Activated effector memory CD4-positive, alpha-beta T cell treated with anti-CD3 and anti-CD28 coated beads, Interleukin-2, amount 50 U/mL, for 16 hours (primary cell): Measurements from ENCODE around the gene NFATC2.
"Not testable (repeated sequence)": the region's sequence is repeated elsewhere in the genome, so short reads cannot be mapped to it uniquely, and the experiment has no call there.

Experiments used
- DNase-seq: peaks from one replicate; pipeline ENCODE4 v3.0.0-alpha.2; 2020

The NFATC2 gene

DNA sequence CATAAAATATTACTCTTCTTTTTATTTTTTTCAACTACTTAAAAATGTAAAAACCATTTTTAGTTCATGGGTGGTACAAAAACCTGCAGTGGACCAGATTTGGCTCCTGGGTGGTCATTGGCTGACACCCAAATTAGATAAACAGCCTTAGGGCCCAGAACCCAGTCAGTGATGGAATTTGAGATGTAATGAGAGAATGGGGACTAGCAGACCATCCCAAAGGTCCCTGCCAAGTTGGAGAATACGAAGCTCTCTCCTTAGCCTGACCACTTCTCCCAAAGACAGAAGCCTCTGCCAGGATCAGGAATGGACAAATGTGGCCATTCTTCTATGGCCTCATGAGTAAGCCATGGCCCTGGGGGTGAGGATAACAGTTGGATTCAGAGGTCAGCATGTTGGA, 194.7 kb downstream of the NFATC2 start:
- no peak for DNase-seq

DNA sequence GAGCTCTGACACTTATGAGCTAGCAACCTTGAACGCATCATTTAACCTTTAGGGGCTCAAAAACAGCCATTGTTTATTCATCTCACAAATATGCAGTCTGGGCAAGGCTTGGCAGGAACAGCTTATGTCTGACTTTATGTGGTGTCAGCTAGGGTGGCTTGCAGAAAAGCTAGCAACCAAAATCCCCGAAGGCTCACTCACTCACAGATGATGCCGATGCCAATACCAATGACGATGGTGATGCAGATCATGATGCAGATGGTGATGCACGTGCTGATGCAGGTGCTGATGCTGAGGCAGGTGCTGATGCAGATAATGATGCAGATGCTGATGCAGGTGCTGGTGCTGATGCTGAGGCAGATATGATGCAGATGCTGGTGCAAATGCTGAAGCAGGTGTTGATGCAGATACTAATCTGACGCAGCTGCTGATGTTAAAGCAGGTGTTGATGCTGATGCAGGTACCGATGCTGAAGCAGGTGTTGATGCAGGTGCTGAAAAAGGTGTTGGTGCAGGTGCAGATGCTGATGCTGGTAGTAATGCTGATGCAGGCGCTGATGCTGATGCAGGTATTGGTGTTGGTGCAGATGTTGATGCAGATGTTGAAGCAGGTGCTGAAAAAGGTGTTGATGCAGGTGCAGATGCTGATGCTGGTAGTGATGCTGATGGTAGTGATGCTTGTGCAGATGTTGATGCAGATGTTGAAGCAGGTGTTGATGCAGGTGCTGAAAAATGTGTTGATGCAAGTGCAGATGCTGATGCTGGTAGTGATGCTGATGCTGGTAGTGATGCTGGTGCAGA, 195.6 kb downstream of the NFATC2 start:
- no peak for DNase-seq

DNA sequence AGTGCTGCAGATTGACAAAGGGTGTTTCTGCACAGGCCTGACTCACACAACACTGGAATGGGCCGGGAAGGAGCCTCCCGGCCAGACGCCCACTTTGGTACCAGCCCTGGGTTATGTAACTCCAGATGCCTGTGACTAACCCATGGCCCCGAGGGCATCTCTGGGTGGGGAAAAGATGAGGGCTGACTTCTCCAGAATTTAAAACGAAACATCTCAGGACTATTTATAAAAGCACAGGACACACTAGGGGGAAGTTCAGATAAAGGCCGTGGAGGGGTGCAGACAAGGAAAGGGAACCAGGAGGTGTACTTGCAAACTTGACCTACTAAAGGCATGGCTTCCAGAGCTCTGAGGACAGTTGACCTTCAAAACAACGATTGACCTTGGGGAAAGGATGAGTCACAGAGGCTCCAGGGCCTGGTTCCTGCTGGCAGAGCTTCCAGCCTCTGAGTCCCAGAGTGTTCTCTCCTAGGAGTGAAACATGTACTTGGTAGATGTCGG, 196.9 kb downstream of the NFATC2 start:
- DNase-seq, result no peak

GRCh38 chr20:51343802-51344201, 198.7 kb downstream of the NFATC2 start:
- DNase-seq, result not testable (repeated sequence)

- DNase-seq, result no peak
These were observed 199.8 kb downstream of the NFATC2 start for GRCh38 chr20:51342510-51343236.

DNA sequence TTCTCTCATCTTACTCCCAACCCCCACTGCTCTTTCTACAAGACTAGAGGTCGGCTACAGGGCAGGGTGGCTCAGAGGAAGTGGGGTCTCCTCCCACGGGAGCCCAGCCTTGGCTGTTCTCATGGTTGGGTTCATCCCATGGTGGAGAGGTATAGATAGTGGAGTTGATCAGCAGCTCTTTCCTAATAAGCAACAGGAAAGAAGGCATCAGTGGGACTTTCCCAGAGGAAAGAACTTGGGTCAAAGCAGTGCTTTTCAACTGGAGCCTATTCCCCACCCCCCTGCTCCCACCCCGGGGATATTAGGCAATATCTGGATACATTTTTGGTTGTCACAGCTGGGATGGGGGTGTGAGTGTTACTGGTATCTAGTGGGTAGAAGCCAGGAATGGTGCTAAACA, 200.9 kb downstream of the NFATC2 start:
- DNase-seq, result no peak

DNA sequence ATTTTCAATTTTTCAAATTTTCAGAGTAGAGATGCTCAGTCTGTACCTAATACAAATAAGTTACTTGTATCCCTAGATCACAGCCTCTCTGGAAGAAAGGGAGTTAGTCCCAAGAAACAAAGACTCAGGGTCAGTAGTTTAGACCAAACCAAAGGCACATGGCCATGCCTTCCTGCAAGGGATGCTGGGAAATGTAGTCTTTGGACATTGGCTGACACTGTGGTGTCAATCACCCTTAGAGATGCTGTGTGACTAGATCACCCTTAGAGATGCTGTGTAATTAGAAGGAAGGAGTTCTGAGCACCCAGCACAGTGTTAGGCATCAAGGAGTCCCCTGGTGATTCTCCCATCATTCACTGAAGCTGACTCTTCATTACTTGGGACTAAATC, 202.1 kb downstream of the NFATC2 start:
- DNase-seq, result no peak

DNA sequence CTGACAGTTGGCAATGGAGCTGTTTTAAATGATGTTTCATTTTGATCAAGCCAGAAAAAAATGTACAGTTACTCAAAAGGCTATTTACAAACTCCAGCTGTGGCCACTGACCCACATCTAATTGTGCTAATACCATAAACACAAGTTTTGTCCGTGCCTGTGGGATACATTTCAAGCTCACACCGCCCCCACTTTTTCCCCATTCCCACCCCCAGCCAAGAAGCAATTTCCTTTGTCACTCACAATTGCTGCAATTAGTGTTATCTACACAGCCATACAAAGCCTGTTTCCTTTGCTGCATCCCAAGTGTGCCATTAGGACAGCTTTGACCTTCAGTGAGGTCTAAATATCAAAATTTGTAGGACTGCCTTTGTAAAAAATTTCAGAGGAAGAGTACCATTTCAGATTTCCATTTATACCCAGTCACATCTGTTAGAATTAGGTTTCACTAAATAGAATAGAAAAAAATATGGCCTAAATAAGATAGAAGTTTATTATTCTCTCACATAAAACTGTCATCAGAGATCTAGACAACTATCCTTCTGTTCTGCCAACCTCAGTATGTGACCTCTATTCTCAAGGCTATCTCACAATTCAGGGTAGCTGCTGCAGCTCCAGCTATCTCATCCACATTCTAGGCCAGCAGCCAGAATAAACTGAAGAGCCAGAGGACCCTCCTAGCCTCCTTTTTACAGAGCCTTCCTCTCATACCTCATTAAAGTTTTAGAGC, 202.6 kb downstream of the NFATC2 start:
- DNase-seq, result no peak

DNA sequence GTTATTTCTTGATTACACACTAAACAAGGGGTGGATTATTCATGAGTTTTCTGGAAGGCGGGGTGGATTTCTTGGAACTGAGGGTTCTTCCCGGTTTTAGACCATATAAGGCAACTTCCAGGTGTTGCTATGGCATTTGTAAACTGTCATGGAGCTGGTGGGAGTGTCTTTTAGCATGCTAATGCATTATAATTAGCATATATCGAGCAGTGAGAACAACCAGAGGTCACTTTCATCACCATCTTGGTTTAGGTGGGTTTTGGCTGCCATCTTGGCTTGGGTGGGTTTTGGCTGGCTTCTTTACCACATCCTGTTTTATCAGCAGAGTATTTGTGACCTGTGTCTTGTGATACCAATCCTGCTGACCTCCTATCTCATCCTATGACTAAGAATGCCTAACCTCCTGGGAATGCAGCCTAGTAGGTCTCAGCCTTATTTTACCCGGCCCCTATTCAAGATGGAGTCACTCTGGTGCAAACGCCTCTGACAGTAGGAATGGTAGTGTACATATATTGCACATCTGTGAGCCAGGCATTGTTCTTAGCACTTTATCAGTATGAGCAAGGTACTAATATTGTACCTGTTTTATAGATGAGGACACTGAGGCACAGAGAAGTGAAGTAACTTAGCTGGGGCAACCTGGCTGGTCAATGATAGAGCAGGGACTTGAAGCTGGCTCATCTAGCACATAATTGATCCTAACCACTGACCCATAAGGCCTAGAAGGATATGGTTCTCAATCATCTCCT, 203.7 kb downstream of the NFATC2 start:
- DNase-seq, result no peak

- no peak for DNase-seq
These were observed 205.3 kb downstream of the NFATC2 start for GRCh38 chr20:51337126-51337805.
